Lung microvascular endothelial cell (primary cell): Measurements from ENCODE around the gene ACTR6. TPM values are rescaled to one million over a fixed set of nuclear protein-coding genes. Genes with fewer than 3 reads are reported as not detected.
A peak's percentile ranks its signal among the peaks of the same experiment; 100 is the strongest.
"Not testable (repeated sequence)": the region's sequence is repeated elsewhere in the genome, so short reads cannot be mapped to it uniquely, and the experiment has no call there.

Source experiments
- DNase-seq, 2 donors: peaks; one replicate each; pipeline versions ENCODE4 v3.0.0 to v3.0.0-alpha.2; 2010; ENCODE audit warnings: low read depth in 2 of 2
- total RNA-seq: library from RNA; depleted of rRNA; stranded (reverse); fragments of >200 nt; gene quantifications from 2 replicates; pipeline ENCODE4 v1.2.1, GENCODE V29; 2014

The ACTR6 gene
- total RNA-seq, 1 donor from 2014 or later, result 7.9 TPM

GRCh38 chr12:100184549-100185145, 16.0 kb upstream of the ACTR6 start:
- no peak for DNase-seq

GRCh38 chr12:100185361-100185894, 15.2 kb upstream of the ACTR6 start:
- no peak for DNase-seq

- no peak for DNase-seq
Observed at GRCh38 chr12:100186071-100186470, 14.5 kb upstream of the ACTR6 start.

- no peak for DNase-seq
Observed at GRCh38 chr12:100187068-100187467, 13.5 kb upstream of the ACTR6 start.

- DNase-seq, result no peak
Observed at GRCh38 chr12:100187857-100188519, 12.6 kb upstream of the ACTR6 start.

- not testable (repeated sequence) for DNase-seq
Observed at GRCh38 chr12:100188888-100189635, 11.6 kb upstream of the ACTR6 start.

- DNase-seq, result no peak
Observed at GRCh38 chr12:100189636-100190394, 10.8 kb upstream of the ACTR6 start.

GRCh38 chr12:100193085-100193484, 7.5 kb upstream of the ACTR6 start:
- DNase-seq, result no peak

GRCh38 chr12:100197486-100197885, 3.1 kb upstream of the ACTR6 start:
- no peak for DNase-seq

- DNase-seq, result no peak
Observed at GRCh38 chr12:100199023-100199346, 1.6 kb upstream of the ACTR6 start.

- DNase-seq, result peak; percentile 22 to 23
Observed at GRCh38 chr12:100199347-100200149, 1.1 kb upstream of the ACTR6 start.

- no peak for DNase-seq
Observed at GRCh38 chr12:100201604-100202423, 1.2 kb downstream of the ACTR6 start.

GRCh38 chr12:100207311-100207710, 6.7 kb downstream of the ACTR6 start:
- DNase-seq, result no peak

- no peak for DNase-seq
Observed at GRCh38 chr12:100208834-100209233, 8.2 kb downstream of the ACTR6 start.

GRCh38 chr12:100211698-100212097, 11.1 kb downstream of the ACTR6 start:
- DNase-seq, result no peak

- DNase-seq, result no peak
Observed at GRCh38 chr12:100213016-100213891, 12.6 kb downstream of the ACTR6 start.

GRCh38 chr12:100214518-100214917, 13.9 kb downstream of the ACTR6 start:
- no peak for DNase-seq

- DNase-seq, result no peak
Observed at GRCh38 chr12:100215209-100215608, 14.6 kb downstream of the ACTR6 start.

GRCh38 chr12:100216337-100216736, 15.7 kb downstream of the ACTR6 start:
- no peak for DNase-seq
